HL-60/S4 treated with retinoic acid at 250 ng/mL for 4 days and 3 days (cell line): Measurements from ENCODE around the gene STX19.

Source experiments
- in situ Hi-C: fragments of 300-500 bp; cut with MboI; formaldehyde crosslinking; loops from 2 replicates; pipeline ENCODE4 v1.7.0; 2022; ENCODE audit warnings: low sequenced_read_pairs

The STX19 gene

DNA sequence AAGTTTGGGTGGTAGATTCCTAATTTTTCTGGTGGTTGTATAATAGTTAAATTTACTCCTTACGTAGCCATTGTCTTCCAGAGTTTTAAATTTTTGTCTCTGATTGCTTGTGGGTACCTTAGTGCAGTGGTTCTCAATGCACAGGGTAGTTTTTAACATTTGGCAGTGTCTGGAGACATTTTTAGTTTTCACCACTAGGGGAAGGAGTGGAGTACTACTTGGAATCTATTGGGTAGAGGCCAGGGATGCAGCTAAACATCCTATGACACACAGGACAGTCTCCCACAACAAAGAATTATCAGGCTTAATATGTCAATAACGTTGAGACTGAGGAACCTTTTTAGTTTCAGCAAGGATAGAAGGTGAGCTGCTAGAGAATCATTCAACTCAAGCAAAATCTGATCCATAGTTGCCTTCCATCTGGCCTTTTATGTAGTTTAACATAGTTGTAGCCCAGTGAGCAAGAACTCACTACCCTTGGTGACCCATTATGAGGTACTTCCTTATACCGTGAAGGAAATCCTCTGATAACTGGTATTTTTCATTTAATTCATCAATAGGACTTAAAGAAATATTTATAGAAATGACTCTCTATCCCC, 8.6 kb upstream of the STX19 start:
- in situ Hi-C loops, result no loop called here

GRCh38 chr3:94026623-94027022, 1.8 kb downstream of the STX19 start:
- in situ Hi-C loops, result no loop called here

DNA sequence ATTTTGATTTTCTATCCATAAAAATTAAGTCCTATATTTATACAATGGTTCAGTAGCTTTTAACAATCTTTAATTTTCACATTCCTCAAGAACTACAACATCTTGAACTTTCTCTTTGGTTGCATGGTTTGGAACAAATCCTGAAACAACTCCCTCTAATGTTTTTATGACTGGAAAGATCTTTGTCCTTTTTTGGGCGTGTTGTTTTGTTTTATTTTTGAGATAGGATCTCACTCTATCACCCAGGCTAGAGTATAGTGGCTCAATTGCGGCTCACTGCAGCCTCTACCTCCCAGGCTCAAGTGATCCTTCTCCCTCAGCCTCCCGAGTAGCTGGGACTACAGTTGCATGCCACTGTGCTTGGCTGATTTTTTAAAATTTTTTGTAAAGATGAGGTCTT, 4.0 kb downstream of the STX19 start:
- in situ Hi-C loops, result no loop called here

DNA sequence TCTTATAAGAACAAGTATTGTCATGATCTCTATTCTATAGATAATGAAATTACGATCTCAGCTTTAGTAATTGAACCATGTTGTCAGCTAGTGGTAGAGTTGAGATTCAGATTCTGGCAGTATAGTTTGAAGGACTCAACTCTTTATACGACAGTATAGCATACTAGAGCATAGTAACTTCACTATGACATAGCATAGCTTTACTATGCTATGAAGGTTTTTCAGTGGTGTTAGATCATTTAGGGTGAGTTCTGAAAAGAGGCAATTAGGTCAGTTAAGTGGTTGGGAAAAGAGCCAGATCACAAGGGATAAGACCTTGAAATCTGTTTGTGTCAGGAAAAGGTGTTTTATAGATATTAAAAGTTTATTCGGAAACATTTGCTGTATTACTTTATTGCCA, 8.1 kb downstream of the STX19 start:
- in situ Hi-C loops, result no loop called here

DNA sequence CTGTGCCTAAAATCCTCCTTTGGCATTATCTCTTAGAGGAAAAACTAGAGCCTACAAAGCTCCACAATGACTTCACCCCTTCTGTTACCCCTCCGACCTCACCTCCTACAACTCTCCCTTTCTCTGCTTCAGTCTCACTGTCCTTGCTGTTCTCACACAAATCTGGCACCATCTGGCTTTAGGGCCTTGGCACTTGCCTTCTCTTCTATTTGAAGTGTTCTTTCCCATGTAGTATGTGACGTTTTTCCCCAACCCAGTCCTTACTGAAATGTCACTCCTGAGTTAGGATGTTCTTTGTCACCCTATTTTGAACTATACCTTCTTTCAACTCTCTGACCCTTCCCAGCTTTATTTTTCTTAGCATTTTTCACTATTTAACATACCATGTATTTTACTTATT, 8.7 kb downstream of the STX19 start:
- in situ Hi-C loops, result no loop called here

GRCh38 chr3:94015025-94015424, 13.4 kb downstream of the STX19 start:
- in situ Hi-C loops, result no loop called here

DNA sequence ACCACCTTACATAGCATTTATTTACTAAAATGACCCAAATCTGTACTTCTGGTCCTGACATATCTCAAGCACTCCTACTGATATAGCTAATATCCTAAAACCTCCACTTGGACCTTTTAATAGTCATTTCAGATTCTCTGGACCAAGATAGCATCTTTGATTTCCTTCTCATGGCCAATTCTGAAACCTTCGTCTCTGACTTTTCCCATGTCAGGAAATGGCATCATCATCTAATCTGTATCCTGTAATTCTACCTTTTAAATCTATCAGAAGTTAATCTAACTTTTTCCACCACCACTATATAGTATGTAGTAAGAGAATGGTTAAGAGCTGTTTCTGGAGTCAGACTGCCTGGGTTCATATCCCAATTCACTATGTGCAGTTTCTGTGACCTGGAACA, 16.2 kb downstream of the STX19 start:
- in situ Hi-C loops, result no loop called here

DNA sequence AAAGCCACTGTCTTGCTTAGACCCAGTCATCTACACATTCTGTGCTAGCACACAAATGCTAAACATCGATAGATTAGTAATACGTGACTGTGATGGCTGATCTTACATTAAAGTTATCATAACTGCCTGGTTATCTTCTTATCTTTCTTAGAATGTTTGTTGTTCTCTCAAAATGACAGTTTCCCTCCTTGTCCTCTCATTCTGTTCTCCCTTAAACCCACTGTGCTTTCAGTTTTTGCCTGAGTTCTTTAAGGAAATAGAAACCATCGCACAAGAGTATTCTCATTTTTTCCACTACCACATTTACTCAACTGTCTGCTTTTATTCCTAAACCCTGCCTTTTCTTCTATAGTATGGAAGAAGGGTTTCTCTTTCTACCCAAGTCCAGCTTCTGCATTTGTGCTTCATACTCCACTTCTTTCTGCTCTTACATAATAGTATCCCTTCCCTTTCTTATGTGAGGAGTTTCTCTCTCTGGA, 17.1 kb downstream of the STX19 start:
- in situ Hi-C loops, result no loop called here

DNA sequence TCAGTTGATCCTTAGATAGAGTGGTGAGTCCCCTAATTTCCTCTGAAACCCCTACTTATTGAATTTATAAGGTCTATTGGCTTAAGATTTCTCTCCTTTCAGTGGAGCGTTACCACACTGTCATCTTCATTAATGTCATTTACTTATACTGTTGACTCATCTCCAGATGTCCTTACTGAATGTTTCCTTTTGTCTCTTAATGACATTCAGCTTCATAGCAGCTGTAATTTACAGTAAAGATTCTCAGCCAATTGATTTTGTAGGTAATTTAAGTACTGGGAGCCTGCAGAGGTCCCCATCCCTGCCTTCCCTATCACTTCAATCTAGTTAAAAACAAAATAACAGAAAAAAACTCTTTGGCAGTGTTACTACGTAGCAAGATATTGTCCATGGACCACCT, 18.8 kb downstream of the STX19 start:
- in situ Hi-C loops, result no loop called here

GRCh38 chr3:94008253-94008652, 20.1 kb downstream of the STX19 start:
- in situ Hi-C loops, result no loop called here

- in situ Hi-C loops, result no loop called here
Measured at GRCh38 chr3:94004301-94004910, 24.0 kb downstream of the STX19 start.

DNA sequence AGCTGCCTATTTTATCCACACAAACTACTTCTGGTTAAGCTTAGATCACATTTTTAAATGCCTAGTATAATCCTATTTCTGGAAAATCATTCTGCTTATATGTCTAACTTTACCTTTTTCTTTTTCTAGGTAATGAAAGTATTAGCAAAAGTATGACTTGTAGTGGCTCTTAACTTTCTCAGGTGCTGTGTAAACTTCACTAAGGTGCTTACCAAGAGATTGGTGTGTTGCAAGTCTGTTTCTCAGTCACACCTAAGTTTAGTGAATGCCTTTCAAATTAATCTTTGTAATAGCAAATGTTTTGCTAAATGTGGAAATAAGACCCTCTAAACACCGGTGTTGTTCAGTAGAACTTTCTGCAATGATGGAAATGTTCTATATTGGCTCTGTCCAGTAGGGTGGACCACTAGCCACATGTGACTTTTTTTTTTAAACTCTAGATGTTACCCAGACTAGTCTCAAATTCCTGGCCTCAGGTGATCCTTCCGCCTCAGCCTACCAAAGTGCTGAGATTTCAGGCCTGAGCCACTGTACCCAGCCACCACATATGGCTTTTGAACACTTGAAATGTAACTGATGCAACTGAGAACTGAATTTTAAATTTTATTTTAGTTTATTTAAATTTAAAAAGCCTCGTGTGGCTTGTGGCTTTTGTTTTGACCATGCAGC, 26.4 kb downstream of the STX19 start:
- in situ Hi-C loops, result no loop called here

- in situ Hi-C loops, result no loop called here
Measured at GRCh38 chr3:94001191-94001590, 27.2 kb downstream of the STX19 start.

- in situ Hi-C loops, result no loop called here
Measured at GRCh38 chr3:93994056-93994455, 34.3 kb downstream of the STX19 start.

DNA sequence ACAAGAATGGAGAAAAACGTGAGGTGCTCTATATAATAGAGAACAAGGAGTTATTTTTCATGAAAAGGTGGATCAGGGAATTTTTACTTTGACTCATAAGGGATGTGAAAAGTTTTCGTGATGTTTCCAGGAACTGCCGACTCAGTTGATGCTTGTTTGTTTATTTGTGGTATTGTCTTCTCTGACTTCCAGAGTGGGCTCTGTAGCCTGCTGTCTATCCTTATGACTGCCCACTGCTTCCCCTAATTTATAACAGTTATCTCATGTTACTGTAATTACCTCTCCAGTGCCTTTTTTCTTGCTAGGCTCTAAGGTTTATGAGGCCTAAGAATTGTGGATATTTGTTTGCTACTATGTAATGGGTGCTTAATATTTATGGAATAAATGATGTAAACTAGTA, 36.2 kb downstream of the STX19 start:
- in situ Hi-C loops, result no loop called here

DNA sequence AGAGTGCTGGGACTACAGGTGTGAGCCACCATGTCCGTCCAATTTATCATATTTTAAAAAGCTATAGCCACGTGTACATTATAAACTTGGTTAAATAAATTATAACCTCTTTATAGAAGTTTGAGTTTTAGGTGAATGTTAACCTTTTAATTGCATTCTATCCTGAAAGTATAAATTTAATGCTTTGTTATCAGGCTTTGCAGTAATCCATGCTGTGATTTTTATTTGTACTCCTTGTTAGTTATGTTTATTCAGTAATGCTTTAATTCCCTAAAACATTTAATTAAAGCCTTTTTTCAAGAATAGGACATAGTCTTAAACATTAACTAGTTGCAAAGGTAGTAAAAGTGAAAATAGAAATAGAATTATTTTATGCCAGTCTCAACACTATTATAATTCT, 36.8 kb downstream of the STX19 start:
- in situ Hi-C loops, result no loop called here

DNA sequence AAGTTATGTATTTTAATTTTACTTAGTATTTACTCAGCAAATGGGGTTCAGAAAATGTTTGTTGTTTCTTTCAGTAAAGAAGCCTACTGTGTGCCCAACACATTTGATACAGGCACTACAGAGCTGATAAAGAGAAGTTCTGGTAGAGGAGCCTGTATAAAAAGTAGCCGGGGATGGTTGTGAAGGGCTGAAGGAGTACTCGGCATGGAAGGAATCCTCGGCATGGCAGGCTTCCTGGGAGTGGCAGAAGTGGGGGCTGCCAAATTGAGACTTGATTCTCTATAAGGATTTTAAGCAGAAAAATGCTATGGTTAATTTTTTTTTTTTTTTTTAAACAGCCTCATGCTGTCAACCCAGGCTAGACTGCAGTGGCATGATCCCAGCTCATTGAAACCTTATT, 39.2 kb downstream of the STX19 start:
- in situ Hi-C loops, result no loop called here

GRCh38 chr3:93988764-93989163, 39.6 kb downstream of the STX19 start:
- in situ Hi-C loops, result no loop called here

- in situ Hi-C loops, result no loop called here
Measured at GRCh38 chr3:93988283-93988682, 40.1 kb downstream of the STX19 start.

DNA sequence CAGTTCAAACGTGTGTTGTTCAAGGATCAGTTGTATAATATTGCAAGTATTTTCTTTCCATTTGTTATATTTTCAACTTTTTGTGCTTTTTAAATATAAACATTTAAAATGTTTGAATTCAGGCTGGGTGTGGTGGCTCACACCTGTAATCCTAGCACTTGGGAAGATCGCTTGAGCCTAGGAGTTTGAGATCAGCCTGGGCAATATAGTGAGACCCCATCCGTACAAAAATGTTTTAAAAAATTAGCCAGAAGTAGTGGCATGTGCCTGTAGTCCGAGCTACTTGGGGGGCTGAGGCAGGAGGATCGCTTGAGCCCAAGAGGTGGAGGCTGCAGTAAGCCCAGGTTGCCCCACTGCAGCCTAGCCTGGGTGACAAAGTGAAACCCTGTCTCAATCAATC, 43.8 kb downstream of the STX19 start:
- in situ Hi-C loops, result no loop called here

DNA sequence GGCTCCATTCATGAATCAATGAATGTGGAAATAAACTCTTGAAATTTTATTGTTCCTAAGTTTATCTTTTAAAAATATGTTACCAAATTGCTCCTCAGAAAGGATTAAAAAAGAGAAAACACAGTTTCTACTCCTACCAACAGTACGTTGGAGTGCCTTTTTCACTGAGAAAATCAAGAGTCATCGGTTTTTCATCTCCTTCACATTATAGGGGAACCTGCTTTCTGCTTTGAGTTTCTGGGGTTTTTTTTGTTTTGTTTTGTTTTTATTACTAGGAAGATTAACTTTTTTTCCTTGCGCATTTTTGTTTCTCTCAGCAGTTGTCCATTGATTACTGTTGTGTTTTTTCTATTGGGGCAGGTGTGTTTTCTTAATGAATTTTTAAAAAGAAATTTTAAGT, 45.0 kb downstream of the STX19 start:
- in situ Hi-C loops, result no loop called here

GRCh38 chr3:93981649-93982048, 46.7 kb downstream of the STX19 start:
- in situ Hi-C loops, result no loop called here
